Uterus (tissue), 4 donors: Measurements from ENCODE around the gene PLEKHG3. TPM values are rescaled to one million over a fixed set of nuclear protein-coding genes. Genes with fewer than 3 reads are reported as not detected.

Experiments used
- DNase-seq, 2 donors: peaks; one replicate each; pipeline ENCODE4 v3.0.0-alpha.2; 2019 to 2020
- H3K27ac ChIP-seq, 2 donors: fragments of 200-600 bp; sonication (generic); 1 replicate in 1 of 2; 2 replicates in 1 of 2; pipeline ENCODE4 v1.5.1; 2016 to 2018
- H3K27me3 ChIP-seq, 2 donors: fragments of 200-600 bp; sonication (generic); one replicate each; pipeline ENCODE4 v1.5.1; 2018 to 2019; ENCODE audit warnings: control low read depth in 1 of 2
- H3K36me3 ChIP-seq, 2 donors: fragments of 200-600 bp; sonication (generic); one replicate each; pipeline ENCODE4 v1.5.1; 2019; ENCODE audit warnings: control low read depth in 1 of 2
- H3K4me1 ChIP-seq, 2 donors: fragments of 200-600 bp; sonication (generic); one replicate each; pipeline ENCODE4 v1.5.1; 2018 to 2019; ENCODE audit warnings: control low read depth in 1 of 2
- H3K4me3 ChIP-seq, 2 donors: fragments of 200-600 bp; sonication (generic); 1 replicate in 1 of 2; 2 replicates in 1 of 2; pipeline ENCODE4 v1.5.1; 2018 to 2019; ENCODE audit warnings: mild to moderate bottlenecking in 1 of 2
- H3K9me3 ChIP-seq, 2 donors: fragments of 200-600 bp; sonication (generic); one replicate each; pipeline ENCODE4 v1.5.1; 2019; ENCODE audit warnings: control low read depth in 1 of 2
- CTCF ChIP-seq, 4 experiments: fragments of 200-600 bp in 2 of 4; fragments of 450-650 bp in 2 of 4; sonication (generic) in 2 of 4; IDR thresholded peaks; one replicate each; pipeline ENCODE4 v1.5.1; 2016 to 2019; ENCODE audit warnings: antibody characterized with exemption in 4 of 4, mild to moderate bottlenecking in 2 of 4, moderate library complexity in 1 of 4
- POLR2A ChIP-seq, 2 donors: fragments of 450-650 bp; IDR thresholded peaks; one replicate each; pipeline ENCODE4 v1.6.1; 2016; ENCODE audit warnings: antibody characterized with exemption in 2 of 2, mild to moderate bottlenecking in 1 of 2, moderate library complexity in 1 of 2
- intact Hi-C: fragments of 100-400 bp; cut with DNase I; formaldehyde crosslinking; loops from one replicate; pipeline ENCODE4 v1.15.1; 2023; ENCODE audit warnings: low total_unique reads
- total RNA-seq, 4 donors: library from RNA; depleted of rRNA in 3 of 4; stranded (reverse); fragments of >200 nt in 3 of 4; gene quantifications; one replicate each; pipeline versions ENCODE4 v1.1.0 to v1.2.4, GENCODE V29; 2014 to 2023
- donor health status: DM: yes; HTN: yes; CAD: no.

PLEKHG3 gene
- total RNA-seq, 4 donors from 2014 or later: 40.5 to 178 (median 59.7) TPM

GRCh38 chr14:64706119-64706592 lies 1.9 kb downstream of the PLEKHG3 start:
- Histone ChIP-seq H3K4me3 (peak overlapping the region; percentile 66 to 84), H3K4me1 (peaks cover 9 to 14% of the 10 kb centered on the region in 2 donors), H3K27me3 (no peaks in the 10 kb centered on the region), H3K9me3 (no peaks in the 10 kb centered on the region), H3K36me3 (no peaks in the 10 kb centered on the region), H3K27ac (peak overlapping the region; percentile 94)
- intact Hi-C loops: no loop called here
- DNase-seq: no peak
- no peak for TF ChIP-seq POLR2A (IDR thresholded peaks at IDR 0.05)
- no peak for TF ChIP-seq CTCF (IDR thresholded peaks at IDR 0.05)

- intact Hi-C loops: no loop called here
- TF ChIP-seq POLR2A (IDR thresholded peaks at IDR 0.05) (no peak), CTCF (IDR thresholded peaks at IDR 0.05) (no peak)
- H3K36me3 ChIP-seq: no peaks in the 10 kb centered on the region
- no peaks in the 10 kb centered on the region for H3K9me3 ChIP-seq
- H3K27ac ChIP-seq: peak overlapping the region; percentile 94
- peaks cover 9 to 14% of the 10 kb centered on the region in 2 donors for H3K4me1 ChIP-seq
- H3K27me3 ChIP-seq: no peaks in the 10 kb centered on the region
- peak in 1 of 2 donors; percentile 38 for DNase-seq
- peak overlapping the region; percentile 8 to 66 for H3K4me3 ChIP-seq
These were observed 2.5 kb downstream of the PLEKHG3 start for GRCh38 chr14:64706593-64707193.

GRCh38 chr14:64707661-64708060 lies 3.4 kb downstream of the PLEKHG3 start:
- Histone ChIP-seq H3K4me1 (peaks cover 9 to 14% of the 10 kb centered on the region in 2 donors), H3K4me3 (no peak overlapping the region), H3K9me3 (no peaks in the 10 kb centered on the region), H3K36me3 (no peaks in the 10 kb centered on the region), H3K27me3 (no peaks in the 10 kb centered on the region), H3K27ac (peak overlapping the region; percentile 94)
- no peak for DNase-seq
- intact Hi-C loops: no loop called here
- TF ChIP-seq POLR2A (IDR thresholded peaks at IDR 0.05) (no peak), CTCF (IDR thresholded peaks at IDR 0.05) (no peak)

GRCh38 chr14:64708148-64709004 lies 4.2 kb downstream of the PLEKHG3 start:
- DNase-seq: peak in 1 of 2 donors; percentile 35
- peak overlapping the region; percentile 94 for H3K27ac ChIP-seq
- no peaks in the 10 kb centered on the region for H3K36me3 ChIP-seq
- intact Hi-C loops: no loop called here
- no peaks in the 10 kb centered on the region for H3K27me3 ChIP-seq
- TF ChIP-seq CTCF (IDR thresholded peaks at IDR 0.05) (no peak), POLR2A (IDR thresholded peaks at IDR 0.05) (no peak)
- no peak overlapping the region for H3K4me3 ChIP-seq
- H3K4me1 ChIP-seq: peaks cover 9 to 14% of the 10 kb centered on the region in 2 donors
- H3K9me3 ChIP-seq: no peaks in the 10 kb centered on the region

GRCh38 chr14:64709126-64709525 lies 4.9 kb downstream of the PLEKHG3 start:
- peak overlapping the region; percentile 94 for H3K27ac ChIP-seq
- TF ChIP-seq CTCF (IDR thresholded peaks at IDR 0.05) (no peak), POLR2A (IDR thresholded peaks at IDR 0.05) (no peak)
- no peaks in the 10 kb centered on the region for H3K9me3 ChIP-seq
- no peak overlapping the region for H3K4me3 ChIP-seq
- H3K4me1 ChIP-seq: peaks cover 9 to 14% of the 10 kb centered on the region in 2 donors
- intact Hi-C loops: no loop called here
- no peak for DNase-seq
- no peaks in the 10 kb centered on the region for H3K27me3 ChIP-seq
- no peaks in the 10 kb centered on the region for H3K36me3 ChIP-seq
